EL (cell line): ENCODE data around the gene ATOX1.

Experiments used
- DNase-seq: peaks from one replicate; pipeline ENCODE4 v3.0.0-alpha.2; 2016

The ATOX1 gene

GRCh38 chr5:151697452-151697851 lies 61.0 kb downstream of the ATOX1 start:
- peak; percentile 18 for DNase-seq

GRCh38 chr5:151696470-151697061 lies 61.9 kb downstream of the ATOX1 start:
- DNase-seq: peak; percentile 98

DNA sequence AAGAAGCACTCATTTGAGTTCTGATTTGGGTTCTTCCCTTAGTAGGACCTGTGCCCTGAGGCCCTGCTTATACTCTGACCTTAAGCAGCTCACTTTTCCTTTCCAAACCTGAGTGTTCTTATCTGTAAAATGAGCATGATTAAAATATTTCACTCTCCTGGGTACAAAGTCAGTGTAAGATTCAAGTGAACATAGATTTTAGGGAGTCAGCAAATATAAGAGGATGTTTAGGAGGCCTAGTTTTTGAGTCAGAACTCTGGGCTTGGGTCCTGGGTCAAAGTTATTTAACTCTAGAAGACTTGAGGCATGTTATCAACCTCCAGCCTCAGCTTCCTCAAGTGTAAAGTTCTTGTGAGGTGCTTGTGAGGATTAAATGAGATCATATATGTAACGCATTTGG lies 63.0 kb downstream of the ATOX1 start:
- DNase-seq: no peak

DNA sequence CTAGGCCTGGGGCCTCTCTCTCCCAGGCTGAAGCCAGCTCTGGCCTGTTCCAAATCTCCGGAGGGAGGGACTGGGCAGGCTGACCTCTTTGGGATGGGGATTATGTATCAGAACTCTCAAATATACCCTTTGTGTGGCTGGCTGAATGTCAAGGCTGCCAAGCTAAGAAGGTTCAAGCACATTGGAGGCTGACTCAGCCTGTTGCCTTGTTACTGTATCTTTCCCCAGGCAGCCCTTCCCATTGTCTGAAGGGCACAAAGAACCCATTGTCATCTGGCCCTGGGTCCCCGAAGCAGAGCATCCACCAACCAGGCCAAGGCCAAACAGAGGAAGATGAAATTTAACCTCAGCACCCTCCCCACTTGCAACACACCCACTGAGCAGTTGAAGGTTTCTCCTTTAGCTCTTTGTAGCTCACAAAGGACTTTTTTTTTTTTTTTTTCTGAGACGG lies 64.4 kb downstream of the ATOX1 start:
- DNase-seq: no peak
